Measurements from ENCODE around the gene CAMK1G. TPM values are rescaled to one million over a fixed set of nuclear protein-coding genes. Genes with fewer than 3 reads are reported as not detected.

CAMK1G gene
- total RNA-seq, 1 experiment from 2014 or later, result 21.2 TPM

DNA sequence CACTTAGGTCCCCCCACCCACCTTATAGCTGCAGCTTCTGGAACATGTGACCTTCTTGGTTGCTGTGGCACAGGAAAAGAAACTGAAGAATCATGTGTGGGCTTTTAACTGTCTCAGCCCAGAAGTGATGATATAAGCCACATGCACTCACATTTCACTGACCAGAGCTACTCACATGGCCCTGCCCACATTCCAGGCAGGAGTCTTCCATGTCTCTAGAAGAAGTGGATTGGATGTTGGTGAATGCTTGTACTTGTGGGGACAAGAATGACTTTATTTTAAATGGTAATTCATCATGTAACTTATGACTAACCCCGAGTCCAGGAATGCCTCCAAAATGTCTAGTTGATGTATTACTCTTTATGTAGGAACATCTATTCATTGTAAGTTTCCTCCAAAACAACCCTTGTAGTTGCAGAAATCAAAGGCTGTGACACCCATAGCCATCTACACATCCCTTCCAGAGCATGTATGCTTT lies 15.8 kb upstream of the CAMK1G start:
- Histone ChIP-seq H3K27me3 (replicated peaks; ENCODE audit: insufficient read depth, low read depth, low read length, poor library complexity) (no peaks in the 10 kb centered on the region), H3K4me1 (ENCODE audit: insufficient read depth, low read length, poor library complexity, severe bottlenecking) (peaks cover 33% of the 10 kb centered on the region), H3K9me3 (ENCODE audit: low read depth, low read length, poor library complexity, severe bottlenecking) (no peaks in the 10 kb centered on the region), H3K4me3 (ENCODE audit: low read depth, low read length, poor library complexity, severe bottlenecking) (no peak overlapping the region), H3K27ac (ENCODE audit: low read depth, low read length, poor library complexity, severe bottlenecking) (no peak overlapping the region), H3K36me3 (ENCODE audit: insufficient read depth, low read length, poor library complexity, severe bottlenecking) (no peaks in the 10 kb centered on the region)
- POLR2A ChIA-PET (ENCODE audit: low non-redundant PET), result no interaction called here
- intact Hi-C loops (cut with micrococcal nuclease; ENCODE audit: unreplicated experiment), result loop anchor here (2.0 to 10.0 kb wide), 4 partner anchors 59 to 915 kb away; no protein-coding TSS in a partner anchor
- CTCF ChIA-PET, result interaction anchor here (2.6 kb wide), 1 partner anchor 9 kb away, joined by 7 read pairs; no protein-coding TSS in a partner anchor
- BruUV-seq (replicated peaks), result no TSS peak
- DNase-seq (ENCODE audit: low spot score), result no peak
- no peak for TF ChIP-seq CTCF (conservative IDR thresholded peaks at IDR 0.05; ENCODE audit: low read depth, low read length)
- no peak for TF ChIP-seq EZH2 (IDR thresholded peaks at IDR 0.05; ENCODE audit: borderline replicate concordance, low read depth, low read length, poor library complexity, severe bottlenecking)

DNA sequence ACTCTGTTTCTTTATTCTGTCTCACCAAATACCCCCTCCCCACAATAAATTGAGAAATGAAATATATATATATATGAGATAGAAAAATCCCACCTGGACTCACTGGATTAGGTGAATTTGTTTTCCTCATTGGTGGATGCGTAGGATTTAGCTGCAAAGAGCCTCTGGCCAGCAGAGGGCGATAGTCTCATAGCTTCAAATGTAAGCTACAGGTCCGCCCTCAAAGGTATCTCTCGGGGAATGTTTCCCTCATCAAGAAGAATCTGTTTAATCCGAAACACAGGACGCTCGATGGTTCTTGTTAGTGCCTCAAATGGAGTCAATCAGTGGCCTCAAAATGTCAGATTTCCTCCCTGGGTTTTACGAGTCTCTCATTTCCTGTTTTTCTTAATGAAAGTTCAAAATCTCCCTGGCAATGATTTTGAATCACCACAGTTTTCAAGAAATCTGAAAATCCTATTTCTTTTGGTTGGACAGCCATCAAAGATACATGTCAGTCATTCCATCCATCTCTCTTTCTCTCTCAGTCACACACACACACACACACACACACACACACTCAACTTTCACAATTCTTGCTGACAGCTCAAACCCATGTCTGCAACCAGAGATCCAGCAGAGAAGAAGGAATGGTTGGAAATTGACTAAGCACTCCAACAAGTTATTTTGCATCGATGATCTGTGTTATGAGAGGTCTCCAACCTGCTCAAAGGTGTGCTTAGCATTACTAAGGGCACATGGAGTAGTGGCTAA lies 13.9 kb upstream of the CAMK1G start:
- ChIA-PET POLR2A (ENCODE audit: low non-redundant PET) (no interaction called here), CTCF (interaction anchor here (0.6 to 1.5 kb wide), 12 partner anchors 15 to 975 kb away, joined by 3 to 20 read pairs (median 4); partner anchors contain the start of gene CAMK1G)
- no peak overlapping the region for H3K27ac ChIP-seq (ENCODE audit: low read depth, low read length, poor library complexity, severe bottlenecking)
- intact Hi-C loops (cut with micrococcal nuclease; ENCODE audit: unreplicated experiment), result loop anchor here (1.0 to 10.0 kb wide), 4 partner anchors 57 to 425 kb away; no protein-coding TSS in a partner anchor
- no peaks in the 10 kb centered on the region for H3K9me3 ChIP-seq (ENCODE audit: low read depth, low read length, poor library complexity, severe bottlenecking)
- H3K36me3 ChIP-seq (ENCODE audit: insufficient read depth, low read length, poor library complexity, severe bottlenecking), result no peaks in the 10 kb centered on the region
- peaks cover 27% of the 10 kb centered on the region for H3K4me1 ChIP-seq (ENCODE audit: insufficient read depth, low read length, poor library complexity, severe bottlenecking)
- no TSS peak for BruUV-seq (replicated peaks)
- TF ChIP-seq CTCF (conservative IDR thresholded peaks at IDR 0.05; ENCODE audit: low read depth, low read length) (peak; percentile 98), EZH2 (IDR thresholded peaks at IDR 0.05; ENCODE audit: borderline replicate concordance, low read depth, low read length, poor library complexity, severe bottlenecking) (no peak)
- H3K4me3 ChIP-seq (ENCODE audit: low read depth, low read length, poor library complexity, severe bottlenecking), result no peak overlapping the region
- H3K27me3 ChIP-seq (replicated peaks; ENCODE audit: insufficient read depth, low read depth, low read length, poor library complexity), result no peaks in the 10 kb centered on the region
- DNase-seq (ENCODE audit: low spot score), result peak; percentile 91

DNA sequence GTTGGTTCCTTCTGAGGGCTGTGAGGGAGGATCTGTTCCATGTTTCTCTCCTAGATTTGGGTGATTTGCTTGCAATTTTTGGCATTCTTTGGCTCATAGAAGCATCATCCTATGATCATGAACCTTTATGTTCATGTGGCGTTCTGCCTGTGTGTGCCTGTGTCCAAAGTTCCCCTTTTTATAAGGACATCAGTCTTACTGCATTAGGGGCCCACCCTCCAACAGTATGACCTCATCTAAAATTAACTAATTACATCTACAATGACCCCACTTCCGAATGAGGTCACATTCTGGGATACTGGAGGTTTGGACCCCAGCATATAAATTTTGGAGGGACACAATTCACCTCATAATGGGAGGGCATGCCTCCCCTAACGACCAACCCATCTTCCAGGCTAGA lies 12.8 kb upstream of the CAMK1G start:
- no peak for DNase-seq (ENCODE audit: low spot score)
- no peaks in the 10 kb centered on the region for H3K9me3 ChIP-seq (ENCODE audit: low read depth, low read length, poor library complexity, severe bottlenecking)
- H3K27me3 ChIP-seq (replicated peaks; ENCODE audit: insufficient read depth, low read depth, low read length, poor library complexity), result no peaks in the 10 kb centered on the region
- H3K4me3 ChIP-seq (ENCODE audit: low read depth, low read length, poor library complexity, severe bottlenecking), result no peak overlapping the region
- intact Hi-C loops (cut with micrococcal nuclease; ENCODE audit: unreplicated experiment), result loop anchor here (10.0 kb wide), 1 partner anchor 424 kb away; no protein-coding TSS in a partner anchor
- BruUV-seq (replicated peaks), result no TSS peak
- peaks cover 28% of the 10 kb centered on the region for H3K4me1 ChIP-seq (ENCODE audit: insufficient read depth, low read length, poor library complexity, severe bottlenecking)
- TF ChIP-seq CTCF (conservative IDR thresholded peaks at IDR 0.05; ENCODE audit: low read depth, low read length) (no peak), EZH2 (IDR thresholded peaks at IDR 0.05; ENCODE audit: borderline replicate concordance, low read depth, low read length, poor library complexity, severe bottlenecking) (no peak)
- H3K27ac ChIP-seq (ENCODE audit: low read depth, low read length, poor library complexity, severe bottlenecking), result no peak overlapping the region
- H3K36me3 ChIP-seq (ENCODE audit: insufficient read depth, low read length, poor library complexity, severe bottlenecking), result no peaks in the 10 kb centered on the region
- POLR2A ChIA-PET (ENCODE audit: low non-redundant PET), result no interaction called here
- CTCF ChIA-PET, result no interaction called here

Measured in A673 (cell line).